ENCODE results near the gene ABHD12. TPM values are rescaled to one million over a fixed set of nuclear protein-coding genes. Genes with fewer than 3 reads are reported as not detected.

ABHD12 gene
- total RNA-seq, 2 experiments from 2014 or later: 13.0 to 14.7 TPM

DNA sequence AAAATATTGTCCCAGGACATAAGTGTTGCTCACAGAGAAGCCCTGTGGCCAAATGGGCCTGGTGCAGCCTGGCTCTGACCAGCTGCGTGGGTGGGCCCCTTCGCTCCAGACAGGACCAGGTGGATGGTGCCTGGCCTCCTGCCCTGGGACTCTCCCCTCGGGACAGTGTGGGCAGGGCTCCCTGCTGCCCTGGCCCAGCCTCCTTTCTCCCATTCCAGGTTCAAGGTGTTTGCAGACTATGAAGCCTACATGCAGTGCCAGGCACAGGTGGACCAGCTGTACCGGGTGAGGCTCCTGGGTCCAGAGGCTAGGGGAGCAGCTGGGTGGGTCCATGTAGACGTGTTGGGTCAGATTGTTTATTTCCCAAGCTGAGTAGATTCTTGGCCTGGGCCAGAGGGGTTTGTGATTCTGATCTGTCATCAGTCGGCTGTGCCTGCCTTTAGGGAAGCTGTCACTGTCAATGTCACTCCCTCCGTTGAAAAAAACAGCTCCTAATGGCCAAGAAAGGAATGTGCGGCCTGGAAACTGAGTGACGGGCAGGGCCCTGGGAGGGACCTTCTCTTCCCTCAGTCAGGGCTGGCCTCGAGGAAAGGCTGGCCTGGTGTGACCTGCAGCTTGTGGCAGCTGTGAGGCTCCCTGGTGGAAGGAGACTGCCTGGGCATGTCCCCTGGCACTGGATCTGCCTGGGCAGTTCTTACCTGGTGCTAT, 95.1 kb downstream of the ABHD12 start:
- Mint-ChIP-seq H3K9me3 (no peaks in the 10 kb centered on the region), H3K27ac (no peak overlapping the region), H3K4me3 (no peak overlapping the region), H3K27me3 (ENCODE audit: low read depth) (no peaks in the 10 kb centered on the region), H3K36me3 (ENCODE audit: low read depth) (peaks cover 1% of the 10 kb centered on the region), H3K4me1 (ENCODE audit: low read depth) (no peaks in the 10 kb centered on the region)
- DNase-seq: no peak
- intact Hi-C loops (cut with micrococcal nuclease): loop anchor here (2.0 to 5.0 kb wide), 3 partner anchors 48 to 301 kb away; partner anchors contain the start of gene PYGB
- CTCF ChIA-PET: interaction anchor here (0.8 to 3.9 kb wide), 13 partner anchors 12 to 301 kb away, joined by 3 to 49 read pairs (median 4); no protein-coding TSS in a partner anchor

DNA sequence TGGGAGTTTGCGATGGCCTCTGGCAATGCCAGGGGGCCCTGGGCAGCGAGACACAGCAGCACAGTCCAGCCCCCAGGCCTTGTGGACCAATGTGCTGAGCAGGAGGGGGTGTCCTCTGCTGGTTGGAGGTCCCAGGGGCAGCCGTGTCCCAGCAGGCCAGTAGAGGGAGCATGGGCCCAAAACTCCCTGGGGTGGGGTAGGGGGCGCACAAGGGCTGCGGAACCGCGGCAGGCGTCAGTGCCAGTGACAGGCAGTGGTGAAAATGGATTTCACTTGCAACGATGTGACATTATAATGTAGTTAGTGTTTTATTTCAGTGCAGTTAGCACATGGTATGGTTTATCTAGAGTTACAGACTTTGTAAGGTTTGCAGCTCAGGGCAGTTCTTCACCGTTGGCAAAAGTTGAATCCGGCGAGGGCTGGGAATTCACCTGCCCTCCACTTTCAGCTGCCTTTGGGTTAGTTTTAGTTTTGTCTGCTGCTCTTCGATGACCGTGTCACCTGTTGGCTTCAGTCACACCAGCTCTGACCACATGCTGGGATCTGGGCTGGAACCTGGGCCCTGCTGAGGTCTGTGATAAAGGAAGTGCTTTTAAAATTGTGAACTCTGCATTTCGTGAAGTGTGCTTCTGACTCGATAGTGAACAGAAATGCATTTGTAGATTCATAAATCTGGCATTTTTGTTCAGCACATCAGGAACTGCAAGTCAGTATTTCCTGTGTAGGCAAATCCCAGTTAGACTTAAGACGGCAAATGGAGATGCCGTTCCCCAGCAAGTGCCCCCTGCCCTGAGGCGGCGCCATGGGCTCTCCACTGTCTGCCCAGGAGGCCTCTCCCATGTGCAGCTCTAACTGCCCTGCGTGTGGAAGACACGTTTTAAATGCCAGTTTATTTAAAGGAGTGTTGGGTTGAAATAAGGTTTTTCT, 95.9 kb downstream of the ABHD12 start:
- Mint-ChIP-seq H3K4me3 (no peak overlapping the region), H3K4me1 (ENCODE audit: low read depth) (no peaks in the 10 kb centered on the region), H3K27ac (peak overlapping the region; percentile 11), H3K27me3 (ENCODE audit: low read depth) (no peaks in the 10 kb centered on the region), H3K9me3 (no peaks in the 10 kb centered on the region), H3K36me3 (ENCODE audit: low read depth) (peaks cover 1% of the 10 kb centered on the region)
- peak; percentile 70 for DNase-seq
- CTCF ChIA-PET: interaction anchor here (0.5 to 3.9 kb wide), 13 partner anchors 11 to 307 kb away, joined by 3 to 49 read pairs (median 4); no protein-coding TSS in a partner anchor
- intact Hi-C loops (cut with micrococcal nuclease): loop anchor here (1.0 to 5.0 kb wide), 2 partner anchors 47 to 105 kb away; partner anchors contain the start of gene PYGB

DNA sequence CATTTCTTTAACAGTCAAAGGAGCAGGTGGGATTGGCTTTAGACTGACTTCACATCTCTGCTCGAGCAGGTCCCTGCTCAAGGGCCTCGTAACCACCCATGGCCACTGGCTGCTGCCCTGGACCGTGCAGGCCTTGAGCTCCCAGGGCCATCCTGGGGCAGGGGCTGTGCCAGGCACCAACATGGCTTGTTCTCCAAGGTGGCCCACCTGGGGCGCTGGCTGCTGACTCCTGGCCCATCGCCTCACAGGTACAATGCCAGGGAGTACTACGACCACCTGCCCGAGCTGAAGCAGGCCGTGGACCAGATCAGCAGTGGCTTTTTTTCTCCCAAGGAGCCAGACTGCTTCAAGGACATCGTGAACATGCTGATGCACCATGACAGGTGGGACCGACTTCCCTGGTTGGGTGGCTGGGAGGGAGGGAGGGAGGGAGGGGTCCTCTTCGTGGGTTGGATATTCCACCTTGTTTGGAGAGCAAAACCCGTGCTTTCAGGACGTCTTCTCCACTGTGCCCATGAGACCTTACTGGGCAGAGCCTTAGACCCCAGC, 96.7 kb downstream of the ABHD12 start:
- CTCF ChIA-PET: interaction anchor here (0.5 to 3.9 kb wide), 6 partner anchors 17 to 300 kb away, joined by 3 to 49 read pairs (median 4); no protein-coding TSS in a partner anchor
- no peak overlapping the region for H3K4me3 Mint-ChIP-seq

DNA sequence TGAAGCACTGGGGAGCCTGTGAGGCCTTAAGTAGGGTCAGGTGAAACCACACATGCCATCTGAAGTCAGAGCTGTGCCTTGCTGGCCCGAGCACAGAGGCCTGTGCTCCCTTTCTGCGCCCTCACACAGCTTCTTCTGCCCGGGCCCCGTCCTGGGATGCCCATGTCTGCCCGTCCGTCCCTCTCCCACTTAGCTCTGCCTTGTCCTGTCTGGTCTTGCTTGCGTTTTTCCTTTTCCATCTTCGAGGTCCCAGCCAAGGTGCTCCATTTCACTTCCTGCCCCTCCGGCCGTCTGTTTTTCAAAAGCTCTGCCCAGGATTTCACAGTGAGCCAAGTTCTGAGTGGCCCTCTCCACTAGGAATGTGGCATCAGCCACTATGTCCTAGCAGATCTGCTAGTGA, 97.1 kb downstream of the ABHD12 start:
- no peak for DNase-seq
- Mint-ChIP-seq H3K4me1 (ENCODE audit: low read depth) (no peaks in the 10 kb centered on the region), H3K9me3 (no peaks in the 10 kb centered on the region), H3K36me3 (ENCODE audit: low read depth) (peaks cover 1% of the 10 kb centered on the region), H3K27ac (no peak overlapping the region), H3K4me3 (no peak overlapping the region), H3K27me3 (ENCODE audit: low read depth) (no peaks in the 10 kb centered on the region)
- intact Hi-C loops (cut with micrococcal nuclease): no loop called here
- CTCF ChIA-PET: interaction anchor here (0.5 to 3.9 kb wide), 3 partner anchors 91 to 105 kb away, joined by 3 to 49 read pairs (median 4); no protein-coding TSS in a partner anchor

More for the DNA sequence above, 96.7 kb downstream of the ABHD12 start:
- peaks cover 1% of the 10 kb centered on the region for H3K36me3 Mint-ChIP-seq (ENCODE audit: low read depth)
- DNase-seq: no peak
- no peak overlapping the region for H3K27ac Mint-ChIP-seq
- H3K27me3 Mint-ChIP-seq (ENCODE audit: low read depth): no peaks in the 10 kb centered on the region
- intact Hi-C loops (cut with micrococcal nuclease): loop anchor here (1.0 kb wide), 1 partner anchor 105 kb away; no protein-coding TSS in a partner anchor
- H3K4me1 Mint-ChIP-seq (ENCODE audit: low read depth): no peaks in the 10 kb centered on the region
- H3K9me3 Mint-ChIP-seq: no peaks in the 10 kb centered on the region

DNA sequence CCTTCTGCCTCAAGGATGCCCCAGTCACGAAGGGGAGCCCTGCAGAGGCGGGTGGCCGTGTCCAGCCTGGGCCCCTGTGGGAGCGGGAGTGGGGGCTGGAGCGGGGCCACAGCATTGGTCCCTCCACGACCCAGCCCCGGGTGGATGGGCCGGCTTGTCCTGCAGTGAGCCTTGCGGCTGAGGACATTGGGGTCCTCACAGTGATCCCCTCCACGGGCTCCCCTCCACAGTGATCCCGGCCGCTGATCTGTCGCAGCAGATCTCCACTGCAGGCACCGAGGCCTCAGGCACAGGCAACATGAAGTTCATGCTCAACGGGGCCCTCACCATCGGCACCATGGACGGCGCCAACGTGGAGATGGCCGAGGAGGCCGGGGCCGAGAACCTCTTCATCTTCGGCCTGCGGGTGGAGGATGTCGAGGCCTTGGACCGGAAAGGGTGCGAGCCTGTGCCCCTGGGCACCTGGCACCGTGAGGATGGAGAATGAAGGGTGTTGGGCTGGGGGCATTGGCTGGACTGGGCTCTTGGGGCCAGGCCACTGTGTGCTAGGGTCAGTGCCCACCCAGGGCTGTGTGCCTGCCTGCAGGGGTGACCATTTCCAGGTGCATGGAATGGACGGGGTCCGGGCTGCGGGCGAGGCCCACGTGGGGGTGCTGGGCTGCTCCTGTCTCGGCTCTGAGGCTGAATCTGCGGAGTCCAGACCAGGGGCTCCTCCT, 98.3 kb downstream of the ABHD12 start:
- H3K27ac Mint-ChIP-seq: no peak overlapping the region
- H3K4me3 Mint-ChIP-seq: no peak overlapping the region
- intact Hi-C loops (cut with micrococcal nuclease): no loop called here
- H3K4me1 Mint-ChIP-seq (ENCODE audit: low read depth): no peaks in the 10 kb centered on the region
- DNase-seq: no peak
- H3K9me3 Mint-ChIP-seq: no peaks in the 10 kb centered on the region
- H3K27me3 Mint-ChIP-seq (ENCODE audit: low read depth): no peaks in the 10 kb centered on the region
- CTCF ChIA-PET: interaction anchor here (3.9 kb wide), 1 partner anchor 107 kb away, joined by 49 read pairs; no protein-coding TSS in a partner anchor
- H3K36me3 Mint-ChIP-seq (ENCODE audit: low read depth): peaks cover 1% of the 10 kb centered on the region

DNA sequence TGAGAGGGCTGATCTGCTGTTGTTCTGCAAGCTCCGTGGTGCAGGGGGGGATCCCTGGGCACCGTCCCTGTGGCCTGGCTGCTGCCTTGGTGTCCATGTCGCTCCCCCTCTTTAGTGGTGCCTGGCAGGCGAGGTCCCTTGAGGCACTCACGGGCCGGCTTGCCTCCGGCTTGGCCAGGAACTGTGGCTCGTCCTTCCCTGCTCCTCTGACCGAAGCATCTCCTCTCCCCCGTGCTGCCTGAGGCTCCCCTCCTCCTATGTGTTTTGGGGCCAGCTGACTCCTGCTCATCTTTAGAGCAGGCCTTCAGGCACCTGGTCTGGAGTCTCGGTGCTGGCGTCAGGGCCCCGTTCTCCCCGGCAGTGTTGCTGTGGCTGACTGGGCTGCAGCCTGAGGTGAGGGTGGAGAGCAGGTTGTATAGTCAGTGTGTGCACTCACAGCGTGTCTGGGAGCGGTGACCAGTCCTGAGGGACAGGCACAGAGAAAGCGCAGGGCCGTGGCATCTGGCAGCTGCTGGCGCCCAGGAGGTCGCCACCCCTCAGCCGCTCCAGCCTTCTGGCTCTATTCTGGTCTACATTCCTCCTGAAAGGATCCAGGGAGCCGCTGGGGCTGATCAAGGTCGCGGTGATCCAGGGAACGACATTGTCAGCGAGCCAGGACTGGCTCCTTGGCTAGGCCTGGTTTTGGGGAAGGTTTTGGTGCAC, 99.1 kb downstream of the ABHD12 start:
- Mint-ChIP-seq H3K27me3 (ENCODE audit: low read depth) (no peaks in the 10 kb centered on the region), H3K36me3 (ENCODE audit: low read depth) (peaks cover 7% of the 10 kb centered on the region), H3K4me1 (ENCODE audit: low read depth) (no peaks in the 10 kb centered on the region), H3K27ac (no peak overlapping the region), H3K9me3 (no peaks in the 10 kb centered on the region), H3K4me3 (no peak overlapping the region)
- CTCF ChIA-PET: no interaction called here
- DNase-seq: no peak
- intact Hi-C loops (cut with micrococcal nuclease): no loop called here

DNA sequence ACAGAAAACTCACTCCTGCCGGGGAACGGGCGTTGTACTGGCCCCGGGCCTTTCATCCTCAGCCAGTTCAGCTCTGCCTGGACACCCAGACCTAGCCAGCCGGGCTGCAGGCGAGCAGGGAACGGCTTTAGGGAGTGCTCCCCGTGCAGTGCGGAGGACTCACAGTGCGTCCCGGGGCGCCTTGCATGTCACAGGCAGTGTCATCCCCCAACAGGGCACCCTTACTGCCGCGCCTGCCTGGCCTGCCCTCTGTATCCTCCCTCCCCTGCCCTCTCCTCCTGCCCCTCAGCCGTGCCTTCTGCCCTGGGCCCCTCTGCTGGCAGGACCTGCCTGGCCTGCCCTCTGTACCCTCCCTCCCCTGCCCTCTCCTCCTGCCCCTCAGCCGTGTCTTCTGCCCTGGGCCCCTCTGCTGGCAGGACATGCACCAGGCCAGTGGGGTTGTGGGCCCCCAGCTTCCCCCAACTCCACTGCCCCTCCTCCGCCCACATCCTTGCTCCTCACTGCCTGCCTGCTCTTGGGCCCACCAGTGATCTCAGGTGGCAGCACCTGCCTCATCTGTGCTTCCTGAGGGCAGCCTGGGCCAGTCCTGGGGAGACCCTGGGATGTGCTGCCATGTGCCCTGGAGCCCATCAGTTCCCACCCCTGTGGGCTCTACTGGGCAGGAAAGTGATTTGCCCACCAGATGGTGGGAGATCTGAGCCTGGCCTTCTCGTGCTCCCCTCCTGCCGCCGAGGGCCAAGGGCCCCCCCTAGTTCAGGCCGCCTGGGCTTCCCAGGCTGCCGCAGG, 99.8 kb downstream of the ABHD12 start:
- Mint-ChIP-seq H3K27me3 (ENCODE audit: low read depth) (no peaks in the 10 kb centered on the region), H3K4me3 (no peak overlapping the region), H3K9me3 (no peaks in the 10 kb centered on the region), H3K27ac (no peak overlapping the region), H3K36me3 (ENCODE audit: low read depth) (peaks cover 7% of the 10 kb centered on the region), H3K4me1 (ENCODE audit: low read depth) (no peaks in the 10 kb centered on the region)
- CTCF ChIA-PET: no interaction called here
- no peak for DNase-seq
- intact Hi-C loops (cut with micrococcal nuclease): no loop called here

DNA sequence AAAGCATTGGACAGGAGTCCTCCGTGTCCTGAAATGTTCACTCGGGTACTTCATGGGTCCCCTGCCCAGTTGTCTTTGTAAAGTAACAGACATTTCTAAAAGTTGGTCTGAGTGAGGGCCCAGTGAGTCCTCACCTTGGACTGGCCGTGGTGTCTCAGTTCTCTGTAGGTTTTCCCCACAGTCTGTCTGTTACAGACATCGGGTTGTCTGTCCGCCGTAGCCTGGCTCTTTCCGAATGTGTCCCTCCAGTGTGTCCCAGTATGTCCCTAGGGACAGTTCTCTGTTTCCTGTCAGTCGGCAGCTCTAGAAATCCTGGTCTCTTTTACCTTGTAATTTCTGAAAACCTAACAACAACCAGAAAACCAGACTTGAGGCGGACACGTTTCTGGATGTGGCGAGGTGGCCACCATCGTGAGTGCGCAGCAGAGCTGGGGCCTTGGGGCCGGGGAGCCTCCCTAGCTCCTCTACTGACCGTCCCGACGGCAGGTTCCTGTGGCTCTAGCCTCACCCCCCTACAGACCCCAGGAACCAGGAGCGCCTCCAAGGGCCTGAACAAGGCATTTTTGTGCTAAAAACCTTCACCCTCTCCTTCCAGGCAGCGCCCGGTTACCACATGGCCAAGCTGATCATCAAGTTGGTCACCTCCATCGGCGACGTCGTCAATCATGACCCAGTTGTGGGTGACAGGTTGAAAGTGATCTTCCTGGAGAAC, 100.6 kb downstream of the ABHD12 start:
- Mint-ChIP-seq H3K9me3 (no peaks in the 10 kb centered on the region), H3K27me3 (ENCODE audit: low read depth) (no peaks in the 10 kb centered on the region), H3K4me1 (ENCODE audit: low read depth) (no peaks in the 10 kb centered on the region), H3K4me3 (no peak overlapping the region), H3K27ac (no peak overlapping the region), H3K36me3 (ENCODE audit: low read depth) (peaks cover 7% of the 10 kb centered on the region)
- no peak for DNase-seq
- intact Hi-C loops (cut with micrococcal nuclease): no loop called here
- CTCF ChIA-PET: interaction anchor here (0.7 to 1.2 kb wide), 2 partner anchors 109 to 170 kb away, joined by 3 to 5 read pairs; no protein-coding TSS in a partner anchor

DNA sequence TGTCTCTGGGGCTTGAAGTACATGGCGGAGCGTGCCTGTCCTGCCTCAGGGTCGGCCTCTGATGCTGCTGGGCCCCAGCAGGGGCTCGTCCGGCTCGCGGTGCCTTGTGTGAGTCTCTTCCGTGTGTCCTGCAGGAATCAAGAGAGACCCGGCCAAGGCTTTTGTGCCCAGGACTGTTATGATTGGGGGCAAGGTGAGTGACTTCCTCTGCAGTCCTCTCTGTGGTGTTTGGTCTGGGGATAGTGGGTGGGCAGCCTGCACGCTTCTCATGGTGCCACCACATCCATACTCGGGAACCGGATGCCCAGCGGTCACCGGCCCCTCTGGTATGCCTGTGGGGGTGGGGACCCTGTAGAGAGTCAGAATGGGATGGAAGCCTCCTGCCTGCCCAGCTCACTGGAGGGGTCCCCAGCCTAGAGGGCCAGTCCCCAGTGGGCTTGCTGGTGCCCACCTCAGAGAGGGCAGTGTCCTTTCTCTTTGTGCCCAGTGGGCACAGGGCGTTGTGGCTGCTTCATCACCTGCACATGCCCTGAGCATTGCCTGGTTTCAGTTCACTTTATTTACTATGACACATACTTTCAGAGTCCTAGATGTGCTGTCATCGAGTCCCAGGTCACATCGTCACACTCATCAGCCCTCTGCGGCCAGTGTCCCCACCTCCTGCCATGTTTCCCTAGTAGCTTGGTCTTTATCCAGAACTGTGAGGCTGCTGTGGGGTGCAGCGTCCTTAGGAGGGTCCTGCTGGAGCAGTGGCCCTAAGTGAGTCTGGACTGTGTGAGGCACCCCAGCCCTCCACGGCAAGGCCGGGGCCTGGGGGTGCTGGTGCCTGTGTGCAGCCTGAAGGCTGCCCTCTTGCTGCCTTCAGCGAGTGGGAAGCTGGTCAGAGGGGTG, 102.1 kb downstream of the ABHD12 start:
- H3K27me3 Mint-ChIP-seq (ENCODE audit: low read depth): no peaks in the 10 kb centered on the region
- H3K4me3 Mint-ChIP-seq: no peak overlapping the region
- intact Hi-C loops (cut with micrococcal nuclease): no loop called here
- no peaks in the 10 kb centered on the region for H3K9me3 Mint-ChIP-seq
- CTCF ChIA-PET: no interaction called here
- no peak overlapping the region for H3K27ac Mint-ChIP-seq
- no peak for DNase-seq
- H3K4me1 Mint-ChIP-seq (ENCODE audit: low read depth): no peaks in the 10 kb centered on the region
- peaks cover 5% of the 10 kb centered on the region for H3K36me3 Mint-ChIP-seq (ENCODE audit: low read depth)
